HG03025 (cell line): ENCODE results near the gene F2R.
"Not testable (repeated sequence)": the region's sequence is repeated elsewhere in the genome, so short reads cannot be mapped to it uniquely, and the experiment has no call there.

Experiments
- ATAC-seq: cut with Tn5 transposase; IDR thresholded peaks from one replicate; pipeline ENCODE4 v1.9.1; 2021; ENCODE audit warnings: mild to moderate bottlenecking, moderate library complexity; ENCODE audit not compliant: unreplicated experiment, low FRiP score

The F2R gene

GRCh38 chr5:76747706-76748105, 31.8 kb downstream of the F2R start:
- no peak for ATAC-seq

GRCh38 chr5:76751291-76751690, 35.4 kb downstream of the F2R start:
- no peak for ATAC-seq

- ATAC-seq = no peak
These were observed 38.7 kb downstream of the F2R start for GRCh38 chr5:76754668-76755078.

- ATAC-seq = no peak
These were observed 40.1 kb downstream of the F2R start for GRCh38 chr5:76755779-76756637.

GRCh38 chr5:76757049-76757448, 41.1 kb downstream of the F2R start:
- ATAC-seq = no peak

- not testable (repeated sequence) for ATAC-seq
These were observed 45.2 kb downstream of the F2R start for GRCh38 chr5:76761118-76761517.

- no peak for ATAC-seq
These were observed 46.6 kb downstream of the F2R start for GRCh38 chr5:76762484-76762883.

GRCh38 chr5:76763136-76763535, 47.2 kb downstream of the F2R start:
- no peak for ATAC-seq

GRCh38 chr5:76764374-76764773, 48.4 kb downstream of the F2R start:
- no peak for ATAC-seq

- ATAC-seq = no peak
These were observed 49.3 kb downstream of the F2R start for GRCh38 chr5:76765249-76765648.

- no peak for ATAC-seq
These were observed 50.8 kb downstream of the F2R start for GRCh38 chr5:76766746-76767145.

GRCh38 chr5:76771041-76771440, 55.1 kb downstream of the F2R start:
- ATAC-seq = not testable (repeated sequence)

- ATAC-seq = no peak
These were observed 55.9 kb downstream of the F2R start for GRCh38 chr5:76771705-76772405.

GRCh38 chr5:76775921-76776320, 60.0 kb downstream of the F2R start:
- ATAC-seq = no peak

GRCh38 chr5:76776391-76776790, 60.5 kb downstream of the F2R start:
- no peak for ATAC-seq

- not testable (repeated sequence) for ATAC-seq
These were observed 64.7 kb downstream of the F2R start for GRCh38 chr5:76780616-76781015.

GRCh38 chr5:76781775-76782174, 65.8 kb downstream of the F2R start:
- ATAC-seq = no peak

GRCh38 chr5:76782444-76782843, 66.5 kb downstream of the F2R start:
- ATAC-seq = no peak
